ENCODE data around the gene PYGL.

The PYGL gene

GRCh38 chr14:50972734-50973133 lies 28.5 kb upstream of the PYGL start:
- ChIA-PET CTCF (no interaction called here), POLR2A (no interaction called here)
- TF ChIP-seq ZNF121 (tag by site-specific recombination; IDR thresholded peaks at IDR 0.05) (no peak), ZNF280D (tag by site-specific recombination; IDR thresholded peaks at IDR 0.05) (no peak), ZNF140 (tag by site-specific recombination; IDR thresholded peaks at IDR 0.05) (no peak), ZNF133 (tag by site-specific recombination; IDR thresholded peaks at IDR 0.05) (no peak)
- Histone ChIP-seq H3K36me3 (ENCODE audit: control insufficient read depth in 2 of 2, insufficient read depth in 1 of 2, low read length in 2 of 2) (no peaks in the 10 kb centered on the region), H3K4me1 (ENCODE audit: control insufficient read depth, insufficient read depth, low read length) (peaks cover 7% of the 10 kb centered on the region), H3K9me3 (ENCODE audit: control insufficient read depth, insufficient read depth, low read depth, low read length) (no peaks in the 10 kb centered on the region), H3K4me3 (ENCODE audit: low read depth, low read length) (no peak overlapping the region), H3K27ac (ENCODE audit: extremely low read depth, low read depth, low read length) (no peak overlapping the region)

- no peaks in the 10 kb centered on the region for H3K9me3 ChIP-seq (ENCODE audit: control insufficient read depth, insufficient read depth, low read depth, low read length)
- peaks cover 7% of the 10 kb centered on the region for H3K4me1 ChIP-seq (ENCODE audit: control insufficient read depth, insufficient read depth, low read length)
- POLR2A ChIA-PET: no interaction called here
- H3K4me3 ChIP-seq (ENCODE audit: low read depth, low read length): no peak overlapping the region
- no peaks in the 10 kb centered on the region for H3K36me3 ChIP-seq (ENCODE audit: control insufficient read depth in 2 of 2, insufficient read depth in 1 of 2, low read length in 2 of 2)
- CTCF ChIA-PET: no interaction called here
- H3K27ac ChIP-seq (ENCODE audit: extremely low read depth, low read depth, low read length): no peak overlapping the region
- TF ChIP-seq HOXD13 (CRISPR knock-in tag; IDR thresholded peaks at IDR 0.05; ENCODE audit: borderline replicate concordance) (no peak), PRDM6 (tag by site-specific recombination; IDR thresholded peaks at IDR 0.05) (no peak), ZNF354C (tag by site-specific recombination; IDR thresholded peaks at IDR 0.05; ENCODE audit: borderline replicate concordance, low read depth) (no peak), ZNF768 (tag by site-specific recombination; IDR thresholded peaks at IDR 0.05) (no peak), ZNF624 (tag by site-specific recombination; IDR thresholded peaks at IDR 0.05) (no peak), ZNF600 (tag by site-specific recombination; IDR thresholded peaks at IDR 0.05) (peak; percentile 55; the same call in 1 of the 2 replicates), ZNF266 (tag by site-specific recombination; IDR thresholded peaks at IDR 0.05; ENCODE audit: low read depth) (no peak), ZNF292 (tag by site-specific recombination; IDR thresholded peaks at IDR 0.05; ENCODE audit: borderline replicate concordance, low read depth) (no peak), ZNF610 (tag by site-specific recombination; IDR thresholded peaks at IDR 0.05; ENCODE audit: borderline replicate concordance) (no peak), BCL11A (tag by site-specific recombination; IDR thresholded peaks at IDR 0.05; ENCODE audit: low read depth) (no peak), FEZF1 (tag by site-specific recombination; IDR thresholded peaks at IDR 0.05) (0 out of 2 replicates have a peak, but pooled peaks have one; percentile 8), ZNF302 (tag by site-specific recombination; IDR thresholded peaks at IDR 0.05; ENCODE audit: low read depth) (no peak), ZNF248 (tag by site-specific recombination; IDR thresholded peaks at IDR 0.05) (no peak), ZNF76 (tag by site-specific recombination; IDR thresholded peaks at IDR 0.05; ENCODE audit: borderline replicate concordance, low read depth) (no peak), ZNF146 (tag by site-specific recombination; IDR thresholded peaks at IDR 0.05) (no peak), ZNF513 (tag by site-specific recombination; IDR thresholded peaks at IDR 0.05) (no peak), ZNF404 (tag by site-specific recombination; IDR thresholded peaks at IDR 0.05) (no peak), SCRT2 (tag by site-specific recombination; IDR thresholded peaks at IDR 0.05) (no peak), ZBTB48 (tag by site-specific recombination; IDR thresholded peaks at IDR 0.05) (no peak), OSR2 (tag by site-specific recombination; IDR thresholded peaks at IDR 0.05) (peak; percentile 20; the same call in 1 of the 2 replicates), SP7 (tag by site-specific recombination; IDR thresholded peaks at IDR 0.05) (0 out of 2 replicates have a peak, but pooled peaks have one; percentile 17), ZNF10 (tag by site-specific recombination; IDR thresholded peaks at IDR 0.05) (0 out of 2 replicates have a peak, but pooled peaks have one; percentile 12)
Observed at GRCh38 chr14:50970886-50971781, 26.9 kb upstream of the PYGL start.
